Esophagus squamous epithelium (tissue), 4 donors: ENCODE data around the gene SH3PXD2A.

Source experiments
- POLR2A ChIP-seq, 4 donors: fragments of 450-650 bp; IDR thresholded peaks; one replicate each; pipeline ENCODE4 v1.6.1; 2017; ENCODE audit warnings: antibody characterized with exemption in 4 of 4, mild to moderate bottlenecking in 4 of 4, moderate library complexity in 3 of 4
- TF ChIP-seq, protein P1 (sequence below), 6 experiments: fragments of 450-650 bp in 4 of 6; fragments of 200-600 bp in 2 of 6; sonication (generic) in 2 of 6; IDR thresholded peaks; one replicate each; pipeline ENCODE4 v1.5.1; 2016 to 2019; ENCODE audit warnings: antibody characterized with exemption in 6 of 6, mild to moderate bottlenecking in 4 of 6, moderate library complexity in 4 of 6

DNA sequence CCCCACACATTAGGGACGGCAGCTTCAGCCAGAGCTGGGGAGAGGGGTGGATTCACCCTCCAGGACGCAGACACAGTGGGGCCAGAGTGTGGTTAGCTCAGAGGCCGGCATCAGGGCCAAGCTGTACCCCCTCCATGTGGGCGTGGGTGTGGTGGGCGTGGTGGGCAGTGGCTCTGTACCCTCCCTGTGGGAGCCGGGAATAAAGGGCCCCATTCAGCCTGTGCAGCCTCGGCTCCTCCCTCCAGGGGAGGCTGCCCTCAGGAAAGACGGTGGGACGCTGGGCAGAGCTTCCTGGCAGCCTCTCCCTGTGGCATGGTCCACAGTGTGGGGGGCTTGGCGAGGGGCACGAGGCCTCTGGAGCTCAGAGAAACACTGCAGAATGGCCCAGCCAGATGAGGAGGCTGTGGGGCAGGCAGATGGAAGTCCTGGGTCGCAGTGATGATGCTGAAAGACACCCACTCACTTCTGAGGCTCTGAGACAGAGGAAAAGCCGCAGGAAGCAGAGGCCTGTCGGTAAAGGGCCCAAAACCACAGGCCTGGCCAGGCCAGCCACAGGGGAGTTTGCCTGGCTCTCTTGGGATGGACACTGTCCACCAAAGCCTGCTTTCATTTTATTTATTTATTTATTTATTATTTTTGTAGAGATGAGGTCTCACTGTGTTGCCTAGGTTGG is 108.0 kb downstream of the SH3PXD2A start:
- TF ChIP-seq, protein P1, sequence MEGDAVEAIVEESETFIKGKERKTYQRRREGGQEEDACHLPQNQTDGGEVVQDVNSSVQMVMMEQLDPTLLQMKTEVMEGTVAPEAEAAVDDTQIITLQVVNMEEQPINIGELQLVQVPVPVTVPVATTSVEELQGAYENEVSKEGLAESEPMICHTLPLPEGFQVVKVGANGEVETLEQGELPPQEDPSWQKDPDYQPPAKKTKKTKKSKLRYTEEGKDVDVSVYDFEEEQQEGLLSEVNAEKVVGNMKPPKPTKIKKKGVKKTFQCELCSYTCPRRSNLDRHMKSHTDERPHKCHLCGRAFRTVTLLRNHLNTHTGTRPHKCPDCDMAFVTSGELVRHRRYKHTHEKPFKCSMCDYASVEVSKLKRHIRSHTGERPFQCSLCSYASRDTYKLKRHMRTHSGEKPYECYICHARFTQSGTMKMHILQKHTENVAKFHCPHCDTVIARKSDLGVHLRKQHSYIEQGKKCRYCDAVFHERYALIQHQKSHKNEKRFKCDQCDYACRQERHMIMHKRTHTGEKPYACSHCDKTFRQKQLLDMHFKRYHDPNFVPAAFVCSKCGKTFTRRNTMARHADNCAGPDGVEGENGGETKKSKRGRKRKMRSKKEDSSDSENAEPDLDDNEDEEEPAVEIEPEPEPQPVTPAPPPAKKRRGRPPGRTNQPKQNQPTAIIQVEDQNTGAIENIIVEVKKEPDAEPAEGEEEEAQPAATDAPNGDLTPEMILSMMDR (IDR thresholded peaks at IDR 0.05): no peak
- no peak for TF ChIP-seq POLR2A (IDR thresholded peaks at IDR 0.05)
